Measurements from ENCODE around the gene TPST2. TPM values are rescaled to one million over a fixed set of nuclear protein-coding genes. Genes with fewer than 3 reads are reported as not detected.

The TPST2 gene
- total RNA-seq, 1 donor = 25.0 TPM

GRCh38 chr22:26540119-26540518 is 49.8 kb downstream of the TPST2 start:
- DNase-seq (ENCODE audit: low read depth) = no peak
- TF ChIP-seq CTCF (IDR thresholded peaks at IDR 0.05; ENCODE audit: insufficient read depth, low read depth, low read length) = no peak
- H3K4me3 ChIP-seq (ENCODE audit: low read depth, low read length) = no peak overlapping the region

- DNase-seq (ENCODE audit: low read depth) = no peak
- no peak overlapping the region for H3K4me3 ChIP-seq (ENCODE audit: low read depth, low read length)
- TF ChIP-seq CTCF (IDR thresholded peaks at IDR 0.05; ENCODE audit: insufficient read depth, low read depth, low read length) = no peak
These were observed 53.2 kb downstream of the TPST2 start for GRCh38 chr22:26536762-26537134.

- H3K4me3 ChIP-seq (ENCODE audit: low read depth, low read length) = no peak overlapping the region
- no peak for TF ChIP-seq CTCF (IDR thresholded peaks at IDR 0.05; ENCODE audit: insufficient read depth, low read depth, low read length)
- no peak for DNase-seq (ENCODE audit: low read depth)
These were observed 53.7 kb downstream of the TPST2 start for GRCh38 chr22:26536056-26536761.

- H3K4me3 ChIP-seq (ENCODE audit: low read depth, low read length) = no peak overlapping the region
These were observed 54.4 kb downstream of the TPST2 start for GRCh38 chr22:26535603-26535908.

GRCh38 chr22:26534874-26535602 is 54.9 kb downstream of the TPST2 start:
- no peak for DNase-seq (ENCODE audit: low read depth)
- no peak overlapping the region for H3K4me3 ChIP-seq (ENCODE audit: low read depth, low read length)
- no peak for TF ChIP-seq CTCF (IDR thresholded peaks at IDR 0.05; ENCODE audit: insufficient read depth, low read depth, low read length)

More at GRCh38 chr22:26535603-26535908, 54.4 kb downstream of the TPST2 start:
- TF ChIP-seq CTCF (IDR thresholded peaks at IDR 0.05; ENCODE audit: insufficient read depth, low read depth, low read length) = no peak
- DNase-seq (ENCODE audit: low read depth) = no peak

- H3K4me3 ChIP-seq (ENCODE audit: low read depth, low read length) = no peak overlapping the region
- DNase-seq (ENCODE audit: low read depth) = no peak
- no peak for TF ChIP-seq CTCF (IDR thresholded peaks at IDR 0.05; ENCODE audit: insufficient read depth, low read depth, low read length)
These were observed 55.6 kb downstream of the TPST2 start for GRCh38 chr22:26534171-26534855.
